Measurements from ENCODE around the gene MPIG6B.

Gene MPIG6B

DNA sequence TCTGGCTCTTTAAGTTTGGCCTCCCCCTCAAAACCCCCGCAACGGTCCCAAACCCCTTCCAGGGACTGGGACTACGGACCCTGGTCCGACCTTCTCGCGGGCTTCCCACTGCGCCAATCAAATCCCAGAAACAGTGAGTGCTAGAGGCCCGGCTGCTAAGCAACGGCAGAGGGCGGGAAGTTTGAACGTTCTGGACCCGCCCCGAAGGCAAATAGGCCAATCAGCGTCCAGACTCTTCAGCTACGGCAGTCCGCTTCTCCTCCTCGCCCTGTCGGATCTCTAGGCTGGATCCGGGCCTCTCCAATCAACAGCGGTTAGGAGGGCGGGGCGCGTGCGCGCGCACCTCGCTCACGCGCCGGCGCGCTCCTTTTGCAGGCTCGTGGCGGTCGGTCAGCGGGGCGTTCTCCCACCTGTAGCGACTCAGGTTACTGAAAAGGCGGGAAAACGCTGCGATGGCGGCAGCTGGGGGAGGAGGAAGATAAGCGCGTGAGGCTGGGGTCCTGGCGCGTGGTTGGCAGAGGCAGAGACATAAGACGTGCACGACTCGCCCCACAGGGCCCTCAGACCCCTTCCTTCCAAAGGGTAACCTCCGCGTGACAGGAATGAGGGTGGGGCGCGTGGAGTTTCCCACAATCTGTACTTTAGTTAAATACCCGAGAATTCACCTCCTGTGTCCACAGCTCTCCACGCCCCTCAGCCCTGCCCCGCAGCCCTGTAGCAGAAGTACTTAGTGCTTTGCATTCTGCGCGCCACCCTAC lies 16.6 kb downstream of the MPIG6B start, which contains the start of gene MSH5:
Gene MSH5 (plus strand): TSS at position 367 of the 758 bp plus-strand sequence. CDS start 462 bp downstream, outside the sequence.
- peak; percentile 96 for DNase-seq

DNA sequence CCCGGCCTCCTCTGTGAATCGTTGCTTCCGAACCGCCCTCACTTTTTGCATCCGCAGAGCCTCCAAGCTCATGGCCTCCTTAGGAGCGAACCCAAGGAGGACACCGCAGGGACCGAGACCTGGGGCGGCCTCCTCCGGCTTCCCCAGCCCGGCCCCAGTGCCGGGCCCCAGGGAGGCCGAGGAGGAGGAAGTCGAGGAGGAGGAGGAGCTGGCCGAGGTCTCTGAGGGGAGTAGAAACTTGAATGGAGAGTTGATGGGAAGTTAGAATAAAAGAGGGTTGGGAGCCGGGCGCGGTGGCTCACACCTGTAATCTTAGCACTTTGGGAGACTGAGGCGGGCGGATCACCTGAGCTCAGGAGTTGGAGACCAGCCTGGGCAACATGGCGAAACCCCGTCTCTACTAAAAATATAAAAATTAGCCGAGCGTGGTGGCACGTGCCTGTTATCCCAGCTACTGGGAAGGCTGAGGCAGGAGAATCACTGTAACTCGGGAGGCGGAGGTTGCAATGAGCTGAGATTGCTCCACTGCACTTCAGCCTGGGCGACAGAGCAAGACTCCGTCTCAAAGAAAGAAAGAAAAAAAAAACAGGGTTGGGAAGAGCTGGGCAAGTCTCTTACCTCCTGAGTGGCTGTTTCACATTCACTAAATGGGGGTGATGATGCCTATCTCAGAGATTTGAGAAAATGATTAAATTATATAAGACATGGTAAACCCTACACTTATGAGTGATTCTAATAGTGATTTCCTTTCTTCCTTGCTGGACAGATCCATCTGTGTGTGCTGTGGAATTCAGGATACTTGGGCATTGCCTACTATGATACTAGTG lies 17.4 kb downstream of the MPIG6B start:
- no peak for DNase-seq

DNA sequence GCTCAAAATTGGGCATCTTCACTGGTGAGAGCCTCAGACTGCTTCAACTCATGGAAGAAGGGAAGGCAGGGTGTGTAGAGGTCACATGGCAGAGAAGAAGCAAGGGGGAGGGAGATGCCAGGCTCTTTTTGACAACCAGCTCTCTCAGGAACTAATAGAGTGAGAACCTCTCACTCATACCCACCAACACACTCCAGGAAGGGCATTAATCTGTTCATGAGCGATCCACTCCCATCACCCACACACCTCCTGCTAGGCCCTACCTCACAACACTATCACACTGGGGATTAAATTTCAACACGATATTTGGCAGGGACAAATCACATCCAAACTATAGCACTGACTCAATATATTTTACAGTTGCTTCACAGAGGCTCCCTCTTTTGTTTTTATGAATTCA lies 18.6 kb downstream of the MPIG6B start:
- DNase-seq, result no peak

DNA sequence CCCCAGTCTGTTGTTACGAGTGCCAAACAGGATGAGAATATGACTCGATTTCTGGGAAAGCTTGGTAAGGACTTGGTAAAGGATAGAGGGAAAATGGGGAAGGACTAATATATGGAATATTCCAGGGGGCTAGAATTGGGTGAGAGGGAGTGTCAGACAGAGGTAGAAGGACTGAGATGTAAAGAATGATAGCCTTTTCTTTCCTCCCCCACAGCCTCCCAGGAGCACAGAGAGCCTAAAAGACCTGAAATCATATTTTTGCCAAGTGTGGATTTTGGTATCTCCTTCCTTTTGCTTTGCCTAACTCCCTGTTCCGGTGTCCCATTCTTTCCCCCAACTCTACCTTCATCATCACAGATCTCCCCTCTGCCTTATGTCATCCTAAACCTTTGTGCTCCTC lies 19.7 kb downstream of the MPIG6B start:
- no peak for DNase-seq

GRCh38 chr6:31744422-31744821 lies 21.2 kb downstream of the MPIG6B start:
- no peak for DNase-seq

GRCh38 chr6:31749301-31750036 lies 26.3 kb downstream of the MPIG6B start:
- DNase-seq, result no peak

DNA sequence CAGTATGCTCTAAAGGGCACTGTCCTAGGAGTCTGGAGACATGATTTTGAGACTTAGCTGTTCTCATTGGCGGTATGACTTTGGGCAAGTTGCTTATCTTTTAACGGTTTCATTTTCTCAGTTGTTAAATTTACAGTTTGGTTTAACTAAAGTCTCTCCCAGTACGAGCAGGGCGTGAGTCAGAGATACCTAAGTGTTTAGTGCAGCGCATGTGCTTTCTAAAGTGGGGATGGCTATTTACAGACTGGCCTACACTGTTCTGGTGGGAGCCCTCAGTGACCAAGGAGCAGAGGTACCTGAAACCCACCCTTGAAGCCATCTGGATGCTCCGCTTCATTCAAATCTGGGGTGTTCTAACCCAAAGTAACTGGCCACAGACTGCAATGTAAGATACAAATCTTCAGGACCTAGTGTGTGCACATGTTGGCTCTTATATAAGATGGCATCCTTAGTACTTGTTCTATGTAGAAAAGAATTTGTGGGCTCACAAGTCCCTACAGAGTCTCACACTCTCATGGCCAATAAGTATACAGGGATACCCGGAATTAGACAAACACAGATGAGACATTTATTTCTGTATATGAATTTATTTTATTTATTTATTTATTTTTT lies 27.3 kb downstream of the MPIG6B start:
- DNase-seq, result no peak

DNA sequence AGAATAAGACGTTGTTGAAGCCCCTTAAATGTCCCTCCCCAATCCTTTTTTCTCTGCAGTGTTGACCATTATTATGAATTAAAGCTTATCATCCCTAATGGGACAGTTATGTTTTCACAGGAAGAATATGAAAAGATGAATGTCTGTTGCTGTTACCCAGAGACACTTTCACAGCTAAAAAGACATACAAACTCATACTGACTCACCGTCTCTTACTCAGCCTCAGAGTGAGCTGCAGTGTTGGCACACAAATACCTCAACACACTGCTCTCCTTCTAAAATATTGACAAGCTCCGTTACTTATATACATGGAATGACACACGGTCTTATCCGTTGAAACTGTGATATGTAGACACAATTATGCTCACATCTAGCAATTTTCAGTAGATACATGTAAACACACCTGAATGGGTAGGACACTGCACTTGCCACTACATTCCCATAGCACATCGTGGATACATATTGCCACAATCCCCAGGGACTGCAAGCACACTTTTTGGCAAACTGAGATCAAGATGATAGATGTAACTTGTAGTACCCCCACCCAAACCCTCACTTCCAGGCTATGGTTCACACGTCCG lies 29.7 kb downstream of the MPIG6B start:
- peak; percentile 33 for DNase-seq

GRCh38 chr6:31758281-31758680 lies 35.1 kb downstream of the MPIG6B start:
- DNase-seq, result no peak

GRCh38 chr6:31760790-31761189 lies 37.6 kb downstream of the MPIG6B start:
- no peak for DNase-seq

- no peak for DNase-seq
These were observed 38.2 kb downstream of the MPIG6B start for GRCh38 chr6:31761343-31761742.

DNA sequence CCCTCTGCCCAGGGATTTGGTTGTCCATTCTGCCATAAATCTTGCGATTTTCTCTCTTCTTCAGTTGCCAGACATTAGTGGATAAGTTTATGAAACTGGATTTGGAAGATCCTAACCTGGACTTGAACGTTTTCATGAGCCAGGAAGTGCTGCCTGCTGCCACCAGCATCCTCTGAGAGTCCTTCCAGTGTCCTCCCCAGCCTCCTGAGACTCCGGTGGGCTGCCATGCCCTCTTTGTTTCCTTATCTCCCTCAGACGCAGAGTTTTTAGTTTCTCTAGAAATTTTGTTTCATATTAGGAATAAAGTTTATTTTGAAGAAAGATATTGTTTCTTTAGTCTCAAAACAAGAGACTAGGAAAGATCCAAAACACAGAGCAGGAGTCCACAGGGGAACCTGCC lies 39.2 kb downstream of the MPIG6B start, which contains the start of gene SAPCD1:
Gene SAPCD1 (plus strand): TSS at position 301 of the 400 bp plus-strand sequence. CDS start 399 bp downstream, outside the sequence.
- DNase-seq, result no peak

- no peak for DNase-seq
These were observed 39.9 kb downstream of the MPIG6B start for GRCh38 chr6:31762878-31763618.

GRCh38 chr6:31763619-31763940 lies 40.4 kb downstream of the MPIG6B start:
- DNase-seq, result no peak

- no peak for DNase-seq
These were observed 41.0 kb downstream of the MPIG6B start for GRCh38 chr6:31764198-31764597.

DNA sequence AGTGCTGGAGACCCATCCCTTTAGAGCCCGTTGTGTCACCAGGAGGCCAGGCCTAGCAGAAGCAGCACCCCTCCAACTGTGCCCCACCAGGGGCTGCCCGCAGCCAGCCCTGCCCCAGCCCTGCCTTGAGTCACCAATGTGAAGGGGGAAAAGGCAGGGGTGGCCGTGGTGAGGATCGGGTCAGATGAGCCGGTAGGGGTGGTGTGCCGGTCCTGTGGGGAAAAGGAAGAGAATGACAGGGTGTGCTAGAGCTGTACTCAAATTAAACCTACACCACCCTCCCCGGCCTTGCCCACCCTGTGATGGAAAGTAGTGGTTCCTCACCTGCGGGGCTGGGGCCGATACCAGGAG lies 42.4 kb downstream of the MPIG6B start:
- DNase-seq, result no peak

- DNase-seq, result no peak
These were observed 43.0 kb downstream of the MPIG6B start for GRCh38 chr6:31765910-31766794.

GRCh38 chr6:31767096-31767645 lies 44.0 kb downstream of the MPIG6B start:
- no peak for DNase-seq

GRCh38 chr6:31768363-31769257 lies 45.4 kb downstream of the MPIG6B start:
- DNase-seq, result no peak
